ENCODE results near the gene MBNL3. TPM values are rescaled to one million over a fixed set of nuclear protein-coding genes. Genes with fewer than 3 reads are reported as not detected.
"Not testable (repeated sequence)": the region's sequence is repeated elsewhere in the genome, so short reads cannot be mapped to it uniquely, and the experiment has no call there.

MBNL3 gene
- total and polyA plus RNA-seq, 2 experiments from 2014 or later: 0.98 to 1.6 TPM

DNA sequence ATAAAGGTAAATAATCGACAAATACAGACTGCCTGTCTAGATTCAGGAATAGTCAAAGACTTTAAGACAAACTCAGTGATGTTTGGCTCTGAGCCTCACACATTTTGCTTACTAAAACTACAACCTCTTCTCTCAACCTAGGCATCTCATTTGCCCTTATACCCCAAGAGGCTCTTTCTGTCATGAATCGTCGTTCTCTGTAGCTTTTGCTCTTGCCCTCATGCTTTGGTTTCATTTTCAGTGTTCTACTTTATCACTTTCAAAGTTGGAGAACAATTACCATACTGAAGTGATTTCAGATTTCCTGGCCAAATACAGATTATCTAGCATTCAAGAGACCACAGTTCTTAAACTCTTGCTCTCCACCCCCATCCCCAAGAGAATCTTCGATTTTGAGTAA, 155.5 kb downstream of the MBNL3 start:
- DNase-seq (ENCODE audit: low read depth in 1 of 2, low spot score in 1 of 2): no peak
- Histone ChIP-seq H3K36me3 (no peaks in the 10 kb centered on the region), H3K27ac (no peak overlapping the region), H3K4me1 (ENCODE audit: low read depth) (no peaks in the 10 kb centered on the region), H3K9me3 (ENCODE audit: low read depth) (no peaks in the 10 kb centered on the region), H3K27me3 (no peaks in the 10 kb centered on the region), H3K4me3 (no peak overlapping the region)
- no peak for TF ChIP-seq CTCF (IDR thresholded peaks at IDR 0.05; ENCODE audit: low read depth, low read length)

DNA sequence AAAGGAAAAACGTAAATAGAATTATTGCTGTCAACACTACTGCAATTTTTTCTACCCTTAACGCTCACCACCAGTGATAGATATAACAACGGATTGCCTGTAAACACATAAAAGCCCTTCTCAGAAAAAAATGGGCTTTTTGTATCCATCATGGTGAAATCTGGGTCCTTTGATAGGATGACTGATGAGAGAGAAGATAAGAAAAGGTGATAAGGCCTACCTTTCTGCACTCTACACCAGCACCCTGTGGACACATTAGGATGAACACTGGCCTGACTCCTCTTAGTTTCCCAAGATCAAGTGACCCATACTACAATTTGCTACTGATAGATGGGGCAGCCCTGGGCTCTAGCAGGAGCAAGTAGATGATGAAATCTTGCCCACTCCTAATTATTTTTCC, 157.3 kb downstream of the MBNL3 start:
- Histone ChIP-seq H3K27me3 (no peaks in the 10 kb centered on the region), H3K27ac (no peak overlapping the region), H3K4me1 (ENCODE audit: low read depth) (no peaks in the 10 kb centered on the region), H3K4me3 (no peak overlapping the region), H3K9me3 (ENCODE audit: low read depth) (no peaks in the 10 kb centered on the region), H3K36me3 (no peaks in the 10 kb centered on the region)
- DNase-seq (ENCODE audit: low read depth in 1 of 2, low spot score in 1 of 2): no peak
- no peak for TF ChIP-seq CTCF (IDR thresholded peaks at IDR 0.05; ENCODE audit: low read depth, low read length)

GRCh38 chrX:132331000-132331399, 157.8 kb downstream of the MBNL3 start:
- no peak for DNase-seq (ENCODE audit: low read depth in 1 of 2, low spot score in 1 of 2)
- Histone ChIP-seq H3K27ac (no peak overlapping the region), H3K9me3 (ENCODE audit: low read depth) (no peaks in the 10 kb centered on the region), H3K4me3 (no peak overlapping the region), H3K4me1 (ENCODE audit: low read depth) (no peaks in the 10 kb centered on the region), H3K27me3 (no peaks in the 10 kb centered on the region), H3K36me3 (no peaks in the 10 kb centered on the region)
- no peak for TF ChIP-seq CTCF (IDR thresholded peaks at IDR 0.05; ENCODE audit: low read depth, low read length)

DNA sequence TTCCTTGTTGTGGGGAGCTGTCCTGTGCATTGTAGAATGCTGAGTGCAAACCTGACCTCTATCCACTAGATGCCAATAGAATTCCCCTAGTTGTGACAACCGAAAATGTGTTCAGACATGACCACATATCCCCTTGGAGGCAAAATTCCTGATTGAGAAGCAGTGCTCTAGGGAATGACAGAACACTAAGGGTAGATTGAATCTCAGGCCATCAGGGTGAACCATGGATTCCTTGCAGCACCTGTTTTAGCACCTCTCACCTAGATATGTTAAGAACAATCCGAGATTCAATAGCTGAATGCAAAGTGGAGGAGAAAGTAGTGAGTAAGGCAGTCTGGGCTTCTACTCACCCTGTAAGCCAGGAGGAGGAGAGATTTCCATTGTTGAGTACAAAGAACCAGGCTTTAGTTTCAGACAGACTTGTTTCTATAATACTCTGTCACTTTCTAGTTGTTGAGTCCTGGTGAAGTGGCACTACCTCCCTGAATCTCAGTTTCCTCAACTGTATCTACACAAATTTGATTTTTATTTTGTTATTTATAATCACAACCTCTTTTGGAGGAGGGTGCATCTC, 158.6 kb downstream of the MBNL3 start:
- H3K36me3 ChIP-seq: no peaks in the 10 kb centered on the region
- H3K27ac ChIP-seq: no peak overlapping the region
- no peak for DNase-seq (ENCODE audit: low read depth in 1 of 2, low spot score in 1 of 2)
- TF ChIP-seq CTCF (IDR thresholded peaks at IDR 0.05; ENCODE audit: low read depth, low read length): no peak
- no peaks in the 10 kb centered on the region for H3K27me3 ChIP-seq
- H3K4me1 ChIP-seq (ENCODE audit: low read depth): no peaks in the 10 kb centered on the region
- H3K9me3 ChIP-seq (ENCODE audit: low read depth): no peaks in the 10 kb centered on the region
- no peak overlapping the region for H3K4me3 ChIP-seq

DNA sequence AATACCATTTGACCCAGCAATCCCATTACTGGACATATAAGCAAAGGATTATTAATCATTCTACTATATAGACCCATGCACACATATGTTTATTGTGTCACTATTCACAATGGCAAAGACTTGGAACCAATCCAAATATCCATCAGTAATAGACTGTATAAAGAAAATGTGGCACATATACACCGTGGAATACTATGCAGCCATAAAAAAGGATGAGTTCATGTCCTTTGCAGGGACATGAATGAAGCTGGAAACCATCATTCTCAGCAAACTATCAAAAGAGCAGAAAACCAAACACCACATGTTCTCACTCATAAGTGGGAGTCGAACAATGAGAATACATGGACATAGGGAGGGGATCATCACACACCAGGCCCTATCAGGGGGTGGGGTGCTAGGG, 161.9 kb downstream of the MBNL3 start:
- not testable (repeated sequence) for H3K27me3 ChIP-seq; H3K9me3 ChIP-seq (ENCODE audit: low read depth); DNase-seq (ENCODE audit: low read depth in 1 of 2, low spot score in 1 of 2); H3K4me1 ChIP-seq (ENCODE audit: low read depth); H3K27ac ChIP-seq; H3K4me3 ChIP-seq; H3K36me3 ChIP-seq
